Adrenal gland (tissue), 12 donors: ENCODE results near the gene QSOX1. TPM values are rescaled to one million over a fixed set of nuclear protein-coding genes. Genes with fewer than 3 reads are reported as not detected.

ENCODE experiments used
- DNase-seq, 7 donors: peaks; one replicate each; pipeline ENCODE4 v3.0.0-alpha.2; 2019 to 2020
- H3K27ac ChIP-seq, 5 donors: fragments of 200-600 bp; sonication (generic) in 4 of 5; 1 replicate in 3 of 5; 2 replicates in 2 of 5; pipeline versions ENCODE4 v1.5.1 to v1.8.0; 2016 to 2020; ENCODE audit warnings: mild to moderate bottlenecking in 1 of 5
- H3K27me3 ChIP-seq: fragments of 200-600 bp; 2 replicates; pipeline ENCODE4 v1.8.0; 2021
- H3K36me3 ChIP-seq, 2 donors: fragments of 200-600 bp; replicated peaks in 1 of 2; 1 replicate in 1 of 2; 2 replicates in 1 of 2; pipeline versions ENCODE4 v1.5.1 to v1.8.0; 2018 to 2022
- H3K4me1 ChIP-seq, 2 donors: fragments of 200-600 bp; replicated peaks in 1 of 2; 1 replicate in 1 of 2; 2 replicates in 1 of 2; pipeline versions ENCODE4 v1.5.1 to v1.8.0; 2018 to 2021
- H3K4me3 ChIP-seq, 4 donors: fragments of 200-600 bp; sonication (generic) in 3 of 4; one replicate each; pipeline ENCODE4 v1.5.1; 2016 to 2018
- H3K9me3 ChIP-seq, 3 donors: fragments of 200-600 bp; sonication (generic) in 1 of 3; replicated peaks in 1 of 3; 1 replicate in 2 of 3; 2 replicates in 1 of 3; pipeline versions ENCODE4 v1.5.1 to v1.8.0; 2016 to 2021
- CTCF ChIP-seq, 6 experiments: fragments of 450-650 bp in 4 of 6; fragments of 200-600 bp in 2 of 6; sonication (generic) in 1 of 6; IDR thresholded peaks; 1 replicate in 5 of 6; 2 replicates in 1 of 6; pipeline versions ENCODE4 v1.5.1 to v1.8.0; 2016 to 2021; ENCODE audit warnings: antibody characterized with exemption in 6 of 6, mild to moderate bottlenecking in 2 of 6, moderate library complexity in 1 of 6
- POLR2A ChIP-seq, 2 donors: fragments of 450-650 bp; IDR thresholded peaks; one replicate each; pipeline ENCODE4 v1.6.1; 2017; ENCODE audit warnings: antibody characterized with exemption in 2 of 2, mild to moderate bottlenecking in 2 of 2, moderate library complexity in 1 of 2
- WGBS, 4 donors: extraction: QIAGEN DNeasy Blood & Tissue Kit in 2 of 4; methylation state at CpG; one replicate each; pipeline versions ENCODE4 v1.1.5 to v1.1.7; 2013 to 2017; 5-methylcytosine and 5-hydroxymethylcytosine counted together
- intact Hi-C, 2 donors: fragments of 100-400 bp; cut with DNase I; formaldehyde crosslinking; loops; one replicate each; pipeline versions ENCODE4 v1.14.1 to v1.15.0; 2022 to 2023
- polyA plus RNA-seq, 3 donors: library from polyadenylated mRNA; stranded (reverse); fragments of 200-250 nt in 2 of 3; fragments of 350-450 nt in 1 of 3; fragmentation: Illumina TruSeq in 1 of 3; extraction: RNeasy Lipid Tissue Mini Kit (QIAGEN cat#74804) in 1 of 3; gene quantifications; one replicate each; pipeline ENCODE4 v1.2.3, GENCODE V29; 2013 to 2014
- total RNA-seq, 9 donors: library from RNA; depleted of rRNA in 4 of 9; stranded (reverse); fragments of >200 nt in 4 of 9; fragments of 120-200 nt in 1 of 9; fragmentation: NEBNext Ultra II Directional in 1 of 9; extraction: Animal tissue kit (Norgen Biotek cat#: 25700) in 1 of 9; gene quantifications; one replicate each; pipeline versions ENCODE4 v1.1.0 to v1.2.4, GENCODE V29; 2013 to 2023
- donor health status: healthy with polysubstance abuse.
- donor health status: Bipolar disorder and iron deficiency.
- donor health status: DM: yes; HTN: yes; CAD: no.
- donor health status: DM: no; HTN: no; CAD: no.
- donor health status: DM: no; HTN: no; CAD: no.
- donor health status: DM: yes; HTN: yes; CAD: no.

QSOX1 gene
- total and polyA plus RNA-seq, 12 donors = 33.7 to 234 (median 129) TPM

- Histone ChIP-seq H3K27me3 (no peaks in the 10 kb centered on the region), H3K4me1 (peaks cover 13 to 37% of the 10 kb centered on the region in 2 donors), H3K4me3 (peak overlapping the region; percentile 1 to 95 (median 68)), H3K36me3 (no peaks in the 10 kb centered on the region), H3K27ac (peak overlapping the region in 3 of 5 donors; percentile 82 to 93 (median 90)), H3K9me3 (no peaks in the 10 kb centered on the region)
- intact Hi-C loops = no loop called here
- no peak for DNase-seq
- 19 to 50% (median 22%) methylated on average over 3 to 7 of the region's 7 CpGs for WGBS, 4 donors
- TF ChIP-seq CTCF (IDR thresholded peaks at IDR 0.05) = no peak
- TF ChIP-seq POLR2A (IDR thresholded peaks at IDR 0.05) = no peak
Observed at GRCh38 chr1:180154003-180154324, 705 bp upstream of the QSOX1 start.

GRCh38 chr1:180155182-180155682 is 563 bp downstream of the QSOX1 start:
- intact Hi-C loops = no loop called here
- peaks cover 13 to 37% of the 10 kb centered on the region in 2 donors for H3K4me1 ChIP-seq
- no peaks in the 10 kb centered on the region for H3K27me3 ChIP-seq
- H3K36me3 ChIP-seq = no peaks in the 10 kb centered on the region
- peak overlapping the region in 4 of 5 donors; percentile 77 to 93 (median 86) for H3K27ac ChIP-seq
- peak in 2 of 7 donors; percentile 38 to 39 for DNase-seq
- peak overlapping the region; percentile 8 to 95 (median 84) for H3K4me3 ChIP-seq
- H3K9me3 ChIP-seq = no peaks in the 10 kb centered on the region
- 2 to 5% (median 3%) methylated on average over 25 to 29 of the region's 29 CpGs for WGBS, 4 donors
- TF ChIP-seq POLR2A (IDR thresholded peaks at IDR 0.05) (no peak), CTCF (IDR thresholded peaks at IDR 0.05) (no peak)

GRCh38 chr1:180156201-180156600 is 1.5 kb downstream of the QSOX1 start:
- WGBS, 4 donors = 86 to 92% (median 89%) methylated on average over 4 of the region's 4 CpGs
- Histone ChIP-seq H3K27me3 (no peaks in the 10 kb centered on the region), H3K4me3 (peak overlapping the region in 1 of 4 donors; percentile 95), H3K9me3 (no peaks in the 10 kb centered on the region), H3K4me1 (peaks cover 13 to 37% of the 10 kb centered on the region in 2 donors), H3K36me3 (no peaks in the 10 kb centered on the region), H3K27ac (no peak overlapping the region)
- intact Hi-C loops = no loop called here
- TF ChIP-seq POLR2A (IDR thresholded peaks at IDR 0.05) (no peak), CTCF (IDR thresholded peaks at IDR 0.05) (no peak)
- no peak for DNase-seq

GRCh38 chr1:180156631-180157091 is 2.0 kb downstream of the QSOX1 start:
- Histone ChIP-seq H3K27me3 (no peaks in the 10 kb centered on the region), H3K27ac (peak overlapping the region in 1 of 5 donors; percentile 25), H3K9me3 (no peaks in the 10 kb centered on the region), H3K4me1 (peaks cover 13 to 37% of the 10 kb centered on the region in 2 donors), H3K4me3 (no peak overlapping the region), H3K36me3 (no peaks in the 10 kb centered on the region)
- intact Hi-C loops = no loop called here
- DNase-seq = no peak
- TF ChIP-seq POLR2A (IDR thresholded peaks at IDR 0.05) (no peak), CTCF (IDR thresholded peaks at IDR 0.05) (no peak)
- WGBS, 4 donors = 89 to 93% (median 91%) methylated on average over 2 of the region's 2 CpGs
